GM18867 (cell line): Measurements from ENCODE around the gene STEAP1B.

ENCODE experiments used
- ATAC-seq: cut with Tn5 transposase; IDR thresholded peaks from one replicate; pipeline ENCODE4 v1.9.1; 2021; ENCODE audit warnings: mild to moderate bottlenecking, moderate library complexity; ENCODE audit not compliant: unreplicated experiment

STEAP1B gene

GRCh38 chr7:22377703-22378102 is 122.3 kb downstream of the STEAP1B start:
- no peak for ATAC-seq

DNA sequence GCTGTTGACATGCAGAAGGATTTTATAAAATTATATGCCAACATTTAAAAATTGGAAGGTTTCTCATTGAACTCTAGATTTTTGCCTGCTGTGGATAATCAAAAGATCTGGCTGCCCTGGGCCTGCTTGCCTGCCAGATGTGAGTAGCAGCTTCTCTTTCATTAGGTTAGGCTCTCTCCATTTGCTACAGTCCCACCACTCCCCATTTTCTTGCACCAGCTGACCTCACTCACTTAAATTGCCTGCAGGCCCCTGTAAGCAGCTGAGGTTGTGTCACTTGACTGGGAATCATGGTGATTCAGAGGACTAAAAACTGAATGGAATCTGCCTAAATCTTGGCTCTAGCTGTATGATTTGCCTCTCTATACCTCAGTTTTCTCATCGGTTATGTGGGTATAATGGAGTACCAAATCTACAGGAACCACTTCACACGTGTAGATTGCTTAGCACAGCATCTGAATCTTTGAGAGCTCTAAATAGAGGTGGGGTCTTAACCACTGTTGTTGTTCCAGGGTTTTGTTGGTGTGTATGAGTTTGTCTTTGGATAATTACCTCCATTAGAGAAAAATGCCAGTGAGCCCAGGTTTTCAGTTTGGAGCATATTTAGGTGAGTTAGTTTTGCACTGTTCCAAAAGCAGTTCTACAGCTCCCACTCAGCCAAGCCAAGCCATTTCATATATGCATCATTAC is 124.5 kb downstream of the STEAP1B start:
- ATAC-seq: no peak

DNA sequence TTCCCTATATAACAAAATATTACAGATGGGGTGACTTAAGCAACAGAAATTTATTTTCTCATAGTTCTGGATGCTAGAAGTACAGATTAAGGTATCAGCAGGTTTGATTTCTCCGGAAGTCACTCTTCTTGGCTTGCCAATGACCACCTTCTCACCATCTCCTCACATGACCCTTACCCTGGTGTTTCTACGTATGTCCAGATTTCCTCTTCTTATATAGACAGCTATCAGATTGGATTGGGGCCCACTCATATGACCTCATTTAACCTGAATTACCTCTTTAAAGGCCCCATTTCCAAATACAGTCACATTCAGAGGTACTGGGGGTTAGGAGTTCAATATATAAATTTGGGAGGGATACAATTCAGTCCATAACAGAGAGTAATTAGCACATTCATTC is 126.1 kb downstream of the STEAP1B start:
- ATAC-seq: no peak

DNA sequence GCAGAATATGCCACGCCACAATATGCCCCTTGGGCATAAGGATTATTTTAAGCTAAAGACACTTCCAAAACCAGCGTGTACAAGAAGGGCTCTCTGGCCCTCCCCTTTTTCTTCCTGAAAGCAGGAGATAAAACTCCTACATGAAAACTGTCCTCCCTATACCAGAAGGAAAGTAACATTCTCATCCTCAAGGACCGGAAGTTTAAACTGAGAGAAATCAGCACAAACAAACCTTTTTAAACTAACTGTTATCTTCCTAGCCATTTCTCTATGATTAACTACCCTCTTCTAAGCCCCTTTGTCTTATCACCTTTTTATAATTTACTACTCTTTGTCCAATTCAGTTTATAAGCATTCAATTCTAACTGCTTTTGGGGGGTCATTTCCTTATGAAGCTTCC is 126.6 kb downstream of the STEAP1B start:
- ATAC-seq: no peak

GRCh38 chr7:22372863-22373262 is 127.1 kb downstream of the STEAP1B start:
- no peak for ATAC-seq

DNA sequence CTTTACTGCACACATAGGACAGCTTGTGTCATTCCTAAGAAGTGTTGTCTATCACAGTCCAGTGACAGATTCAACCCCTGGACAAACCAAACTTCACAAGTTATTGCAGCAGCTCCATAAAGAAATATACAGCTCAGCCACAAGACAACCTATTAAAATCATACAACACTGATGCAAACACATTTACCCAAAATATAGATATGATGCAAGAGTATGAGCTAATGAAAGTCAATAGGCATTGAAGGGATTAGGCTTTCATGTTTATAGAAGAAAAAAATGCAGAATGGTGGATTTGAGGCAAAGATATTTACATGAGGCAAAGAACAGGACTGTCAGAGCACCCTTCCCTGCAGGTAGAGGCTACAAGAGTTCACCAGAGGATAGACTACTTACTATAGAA is 128.1 kb downstream of the STEAP1B start:
- ATAC-seq: no peak
